GM12878 (cell line): ENCODE results near the gene NAALADL1. TPM values are rescaled to one million over a fixed set of nuclear protein-coding genes. Genes with fewer than 3 reads are reported as not detected.
A peak's percentile ranks its signal among the peaks of the same experiment; 100 is the strongest.

Experiments used
- ATF7 ChIP-seq: fragments of 450-650 bp; IDR thresholded peaks from 2 replicates; pipeline ENCODE4 v1.6.1; 2016; ENCODE audit warnings: low read depth, mild to moderate bottlenecking
- BCL3 ChIP-seq: IDR thresholded peaks from 2 replicates; pipeline ENCODE4 v1.6.1; 2011; ENCODE audit warnings: borderline replicate concordance, low read depth, mild to moderate bottlenecking, moderate library complexity, low read length; ENCODE audit not compliant: insufficient read depth, poor library complexity, severe bottlenecking
- BHLHE40 ChIP-seq, 2 experiments: fragments of 450-650 bp in 1 of 2; IDR thresholded peaks; 2 replicates each; pipeline ENCODE4 v1.6.1; 2011 to 2017; ENCODE audit warnings: low read depth in 2 of 2, borderline replicate concordance in 1 of 2, improper control_type of control experiment in 1 of 2, low read length in 1 of 2, mild to moderate bottlenecking in 1 of 2
- CBFB ChIP-seq: IDR thresholded peaks from 2 replicates; pipeline ENCODE4 v1.6.1; 2016; ENCODE audit warnings: antibody characterized with exemption, low read depth
- EED ChIP-seq: sonication (generic); IDR thresholded peaks from 2 replicates; pipeline ENCODE4 v1.6.1; 2016; ENCODE audit warnings: antibody characterized with exemption, low read depth
- GABPA ChIP-seq: IDR thresholded peaks from 2 replicates; pipeline ENCODE4 v1.6.1; 2014; ENCODE audit warnings: antibody characterized with exemption, low read depth, mild to moderate bottlenecking, inconsistent platforms
- GATAD2B ChIP-seq: fragments of 450-650 bp; conservative IDR thresholded peaks from 2 replicates; pipeline ENCODE4 v1.6.1; 2017; ENCODE audit warnings: low read depth, mild to moderate bottlenecking, moderate library complexity
- HCFC1 ChIP-seq: fragments of 150-350 bp; IDR thresholded peaks from 2 replicates; pipeline ENCODE4 v1.6.1; 2014; ENCODE audit warnings: low read length
- HDGF ChIP-seq: fragments of 450-650 bp; IDR thresholded peaks from 2 replicates; pipeline ENCODE4 v1.6.1; 2016; ENCODE audit warnings: antibody characterized with exemption
- IRF3 ChIP-seq: fragments of 450-650 bp; IDR thresholded peaks from 2 replicates; pipeline ENCODE4 v1.6.1; 2014; ENCODE audit warnings: mild to moderate bottlenecking
- PAX5 ChIP-seq: IDR thresholded peaks from 2 replicates; pipeline ENCODE4 v1.6.1; 2011; ENCODE audit warnings: low read depth, low read length, borderline replicate concordance
- RELA ChIP-seq: fragments of 450-650 bp; IDR thresholded peaks from 2 replicates; pipeline ENCODE4 v1.8.0; 2014; ENCODE audit warnings: borderline replicate concordance; ENCODE audit not compliant: partially characterized antibody
- RELB ChIP-seq: fragments of 450-650 bp; IDR thresholded peaks from 2 replicates; pipeline ENCODE4 v1.6.1; 2017; ENCODE audit warnings: low read depth, mild to moderate bottlenecking, moderate library complexity
- RUNX3 ChIP-seq: IDR thresholded peaks from 2 replicates; pipeline ENCODE4 v1.6.1; 2012; ENCODE audit warnings: low read length, inconsistent platforms
- SIX5 ChIP-seq: IDR thresholded peaks from 2 replicates; pipeline ENCODE4 v1.6.1; 2011; ENCODE audit warnings: mild to moderate bottlenecking, low read depth, low read length, moderate library complexity; ENCODE audit not compliant: severe bottlenecking
- SMC3 ChIP-seq: IDR thresholded peaks from 2 replicates; pipeline ENCODE4 v1.6.1; 2011; ENCODE audit warnings: low read length, improper control_type of control experiment, borderline replicate concordance
- SUZ12 ChIP-seq: fragments of 200-600 bp; sonication (generic); IDR thresholded peaks from one replicate; pipeline ENCODE4 v1.6.1; 2018; ENCODE audit warnings: antibody characterized with exemption, mild to moderate bottlenecking; ENCODE audit not compliant: unreplicated experiment
- TARDBP ChIP-seq: IDR thresholded peaks from 2 replicates; pipeline ENCODE4 v1.6.1; 2016; ENCODE audit warnings: borderline replicate concordance
- TBL1XR1 ChIP-seq: IDR thresholded peaks from 2 replicates; pipeline ENCODE4 v1.6.1; 2012; ENCODE audit warnings: low read depth, low read length, improper control_type of control experiment
- WRNIP1 ChIP-seq: IDR thresholded peaks from 2 replicates; pipeline ENCODE4 v1.6.1; 2011; ENCODE audit warnings: low read depth, low read length, improper control_type of control experiment, borderline replicate concordance
- ZNF217 ChIP-seq: fragments of 450-650 bp; IDR thresholded peaks from 2 replicates; pipeline ENCODE4 v1.6.1; 2017; ENCODE audit warnings: antibody characterized with exemption, mild to moderate bottlenecking
- ZNF622 ChIP-seq: fragments of 450-650 bp; IDR thresholded peaks from 2 replicates; pipeline ENCODE4 v1.6.1; 2017; ENCODE audit warnings: mild to moderate bottlenecking, inconsistent platforms
- polyA plus RNA-seq, 11 experiments: library from polyadenylated mRNA; depleted of rRNA in 4 of 11; unstranded in 6 of 11; stranded (reverse) in 5 of 11; fragments of >200 nt; fragmentation: Nextera tagmentation in 4 of 11; fragmentation: Illumina TruSeq in 1 of 11; extraction: Ambion mirVana in 4 of 11; extraction: Trizol in 1 of 11; gene quantifications; 1 replicate in 1 of 11; 2 replicates in 10 of 11; pipeline versions ENCODE4 v1.2.1 to v1.2.3, GENCODE V29; 2011 to 2016; ENCODE audit warnings: inconsistent platforms in 2 of 11, missing spikeins in 2 of 11, low read depth in 1 of 11
- total RNA-seq, 4 experiments: library from RNA; depleted of rRNA in 3 of 4; stranded (reverse); fragments of >200 nt in 3 of 4; fragmentation: Illumina TruSeq in 1 of 4; extraction: Trizol in 1 of 4; gene quantifications; 2 replicates each; pipeline versions ENCODE4 v1.2.1 to v1.2.3, GENCODE V29; 2013 to 2021
- TF ChIP-seq, protein P1 (sequence below): fragments of 450-650 bp; IDR thresholded peaks from 2 replicates; pipeline ENCODE4 v1.6.1; 2018; ENCODE audit warnings: mild to moderate bottlenecking, low read depth, moderate library complexity; ENCODE audit not compliant: partially characterized antibody

The NAALADL1 gene
- total and polyA plus RNA-seq, 10 of the 15 experiments (the other 5 are each of a cell fraction or from before 2014, with no cell fraction given), result 0.77 to 5.5 (median 1.5) TPM

DNA sequence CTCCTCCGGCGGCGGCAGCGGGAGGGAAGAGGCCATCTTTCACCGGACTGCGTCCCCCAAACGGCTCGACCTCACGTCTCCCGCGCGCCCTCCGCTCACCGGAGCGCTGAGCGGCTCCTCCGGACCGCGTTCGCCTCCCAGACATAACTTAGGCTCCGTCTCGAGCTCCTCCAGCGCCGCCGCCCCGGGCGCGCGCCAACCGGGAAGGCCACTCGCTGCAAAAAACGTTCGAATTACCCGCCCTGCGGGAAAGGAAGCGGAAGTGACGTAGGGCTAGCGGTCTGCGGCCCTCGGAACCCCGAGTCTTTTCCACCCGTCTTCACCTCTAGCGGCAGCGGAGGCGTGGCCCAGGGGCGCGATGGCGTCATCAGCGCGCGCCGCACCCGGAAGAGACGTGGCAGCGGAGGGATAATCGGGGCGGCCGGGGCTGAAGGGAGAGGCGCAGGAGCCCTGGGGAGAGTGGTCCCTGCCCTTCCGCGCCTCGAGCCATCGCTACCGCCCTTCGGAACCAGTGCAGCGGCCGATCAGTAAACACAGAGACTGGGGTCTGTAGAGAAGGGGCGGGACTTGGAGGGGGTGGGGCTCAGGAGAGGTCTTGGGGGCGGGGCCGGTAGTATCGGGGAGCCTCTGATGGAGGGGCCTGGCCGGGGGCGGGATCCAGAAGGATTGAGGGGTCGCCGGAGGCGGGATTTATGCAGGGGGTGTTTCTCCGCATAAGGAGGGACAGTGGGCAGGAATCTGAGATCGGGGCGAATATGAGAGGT, 25.7 kb upstream of the NAALADL1 start, which contains the start of the genes CDCA5 and ZFPL1 (continued):
- TF ChIP-seq IRF3, result peak; percentile 58
- TF ChIP-seq, protein P1, sequence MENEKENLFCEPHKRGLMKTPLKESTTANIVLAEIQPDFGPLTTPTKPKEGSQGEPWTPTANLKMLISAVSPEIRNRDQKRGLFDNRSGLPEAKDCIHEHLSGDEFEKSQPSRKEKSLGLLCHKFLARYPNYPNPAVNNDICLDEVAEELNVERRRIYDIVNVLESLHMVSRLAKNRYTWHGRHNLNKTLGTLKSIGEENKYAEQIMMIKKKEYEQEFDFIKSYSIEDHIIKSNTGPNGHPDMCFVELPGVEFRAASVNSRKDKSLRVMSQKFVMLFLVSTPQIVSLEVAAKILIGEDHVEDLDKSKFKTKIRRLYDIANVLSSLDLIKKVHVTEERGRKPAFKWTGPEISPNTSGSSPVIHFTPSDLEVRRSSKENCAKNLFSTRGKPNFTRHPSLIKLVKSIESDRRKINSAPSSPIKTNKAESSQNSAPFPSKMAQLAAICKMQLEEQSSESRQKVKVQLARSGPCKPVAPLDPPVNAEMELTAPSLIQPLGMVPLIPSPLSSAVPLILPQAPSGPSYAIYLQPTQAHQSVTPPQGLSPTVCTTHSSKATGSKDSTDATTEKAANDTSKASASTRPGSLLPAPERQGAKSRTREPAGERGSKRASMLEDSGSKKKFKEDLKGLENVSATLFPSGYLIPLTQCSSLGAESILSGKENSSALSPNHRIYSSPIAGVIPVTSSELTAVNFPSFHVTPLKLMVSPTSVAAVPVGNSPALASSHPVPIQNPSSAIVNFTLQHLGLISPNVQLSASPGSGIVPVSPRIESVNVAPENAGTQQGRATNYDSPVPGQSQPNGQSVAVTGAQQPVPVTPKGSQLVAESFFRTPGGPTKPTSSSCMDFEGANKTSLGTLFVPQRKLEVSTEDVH, result peak; percentile 94
- TF ChIP-seq PAX5, result peak; percentile 34; the same call in 1 of the 2 replicates
- TF ChIP-seq ZNF622, result no peak
- peak; percentile 49 for TF ChIP-seq RELA
- no peak for TF ChIP-seq SUZ12
- no peak for TF ChIP-seq ZNF217
- TF ChIP-seq EED, result peak; percentile 19; the same call in 1 of the 2 replicates
- no peak for TF ChIP-seq SMC3
- peak; percentile 29 to 65; a peak in 3 of 4 replicates for TF ChIP-seq BHLHE40 (IDR thresholded peaks at IDR 0.05; ENCODE audit: borderline replicate concordance in 1 of 2, low read depth in 2 of 2, low read length in 1 of 2)
- no peak for TF ChIP-seq BCL3
- TF ChIP-seq TBL1XR1, result peak; percentile 69
- no peak for TF ChIP-seq HDGF
- TF ChIP-seq TARDBP, result peak; percentile 77; the same call in 1 of the 2 replicates
- no peak for TF ChIP-seq WRNIP1
- TF ChIP-seq HCFC1, result peak; percentile 80
- peak; percentile 84 for TF ChIP-seq ATF7
- peak; percentile 62 for TF ChIP-seq SIX5
- peak; percentile 63 for TF ChIP-seq CBFB
- TF ChIP-seq RUNX3, result peak; percentile 92
- TF ChIP-seq GABPA, result peak; percentile 97
- TF ChIP-seq RELB, result peak; percentile 95
- peak; percentile 96 for TF ChIP-seq GATAD2B
